HepG2 (cell line): ENCODE measurements around the gene BFAR. TPM values are rescaled to one million over a fixed set of nuclear protein-coding genes. Genes with fewer than 3 reads are reported as not detected.

Experiments used
- ATAC-seq: fragments of 200-7000 bp; cut with Tn5 transposase; 3 replicates; pipeline ENCODE4 v1.9.1; 2020; ENCODE audit warnings: mild to moderate bottlenecking, moderate library complexity
- BruUV-seq: library from RNA; stranded (reverse); fragments of 400-500 nt; replicated peaks from 2 replicates; lab custom pipeline; 2021; lab: Mats Ljungman, UMichigan
- CTCF ChIA-PET: fragments of 300-600 bp; formaldehyde crosslinking; extraction: SDS; loops from one replicate; lab custom pipeline; 2021; ENCODE audit warnings: low total read pairs, inconsistent platforms, low intra/inter-chr PET ratio; lab: Yijun Ruan, JAX
- POLR2A ChIA-PET: fragments of 350-600 bp; sonication (Branson Sonifier 250); formaldehyde crosslinking; loops from one replicate; lab custom pipeline; 2020; ENCODE audit warnings: antibody characterized with exemption, inconsistent platforms; lab: Yijun Ruan, JAX
- DNase-seq: peaks from one replicate; pipeline ENCODE4 v3.0.0-alpha.2; 2015; ENCODE audit warnings: low spot score
- FAIRE-seq: peaks from 3 replicates; lab custom pipeline; 2011; peaks lifted over from hg19 to GRCh38; lab: Jason Lieb, UNC
- H2AFZ ChIP-seq: one replicate; pipeline ENCODE4 v1.6.1; 2011; ENCODE audit warnings: low read length, inconsistent platforms
- H3K27ac ChIP-seq: fragments of 300-600 bp; 3 replicates; pipeline ENCODE4 v1.8.0; 2011; ENCODE audit warnings: mixed run types, mild to moderate bottlenecking, mixed read lengths, low read length, inconsistent platforms; ENCODE audit not compliant: insufficient read depth; ENCODE audit errors: extremely low read length
- H3K27me3 ChIP-seq, 2 experiments: fragments of 200-600 bp in 1 of 2; 2 replicates in 1 of 2; 3 replicates in 1 of 2; pipeline versions ENCODE4 v1.6.0 to v1.8.0; 2011; ENCODE audit warnings: low read length in 2 of 2, mild to moderate bottlenecking in 2 of 2, moderate library complexity in 2 of 2, inconsistent platforms in 1 of 2; ENCODE audit not compliant: insufficient read depth in 2 of 2, control insufficient read depth in 1 of 2
- H3K36me3 ChIP-seq, 2 experiments: fragments of 200-600 bp in 1 of 2; replicated peaks in 1 of 2; 2 replicates in 1 of 2; 3 replicates in 1 of 2; pipeline versions ENCODE4 v1.5.1 to v1.8.0; 2011; ENCODE audit warnings: low read length in 2 of 2, inconsistent platforms in 1 of 2; ENCODE audit not compliant: insufficient read depth in 2 of 2, control insufficient read depth in 1 of 2
- H3K4me1 ChIP-seq: 2 replicates; pipeline ENCODE4 v1.5.1; 2012; ENCODE audit warnings: low read length, inconsistent platforms; ENCODE audit not compliant: insufficient read depth
- H3K4me2 ChIP-seq: 2 replicates; pipeline ENCODE4 v1.6.0; 2011; ENCODE audit warnings: low read depth, low read length, inconsistent platforms
- H3K4me3 ChIP-seq, 3 experiments: fragments of 200-600 bp in 1 of 3; sonication (generic), shearing (Covaris generic) in 1 of 3; replicated peaks in 1 of 3; 2 replicates each; pipeline ENCODE4 v1.5.1; 2011 to 2016; ENCODE audit warnings: low read length in 3 of 3, inconsistent platforms in 2 of 3, low read depth in 2 of 3, mild to moderate bottlenecking in 2 of 3, control low read depth in 1 of 3, mixed read lengths in 1 of 3; ENCODE audit not compliant: insufficient read depth in 1 of 3
- H3K79me2 ChIP-seq: one replicate; pipeline ENCODE4 v1.6.1; 2011; ENCODE audit warnings: low read length, inconsistent platforms; ENCODE audit not compliant: insufficient read depth
- H3K9ac ChIP-seq: 2 replicates; pipeline ENCODE4 v1.6.0; 2011; ENCODE audit warnings: mild to moderate bottlenecking, low read depth, low read length, inconsistent platforms; ENCODE audit not compliant: insufficient read depth
- H3K9me3 ChIP-seq: 2 replicates; pipeline ENCODE4 v1.5.1; 2012; ENCODE audit warnings: mild to moderate bottlenecking, low read length
- H4K20me1 ChIP-seq: 2 replicates; pipeline ENCODE4 v1.6.0; 2011; ENCODE audit warnings: inconsistent platforms, mild to moderate bottlenecking, low read length, moderate library complexity; ENCODE audit not compliant: insufficient read depth
- AGO2 ChIP-seq: fragments of 200-400 bp; formaldehyde crosslinking; optimal IDR thresholded peaks from 2 replicates; pipeline ENCODE3; 2017; ENCODE audit warnings: mild to moderate bottlenecking, low read depth, low read length, moderate library complexity
- ETV6 ChIP-seq: sonication (generic); formaldehyde crosslinking; conservative IDR thresholded peaks from 2 replicates; pipeline ENCODE4 v1.4.0; 2020; ENCODE audit warnings: missing genetic modification reagents
- MYNN ChIP-seq: sonication (generic); formaldehyde crosslinking; IDR thresholded peaks from 2 replicates; pipeline ENCODE4 v1.4.0; 2020; ENCODE audit warnings: mild to moderate bottlenecking, low read depth, missing genetic modification reagents
- POLR2A ChIP-seq, 2 experiments: IDR thresholded peaks; 2 replicates each; pipeline ENCODE4 v1.6.1; 2011; ENCODE audit warnings: low read depth in 2 of 2, low read length in 2 of 2, mild to moderate bottlenecking in 1 of 2, moderate library complexity in 1 of 2; ENCODE audit not compliant: insufficient read depth in 1 of 2
- PRPF4 ChIP-seq: fragments of 200-400 bp; formaldehyde crosslinking; IDR thresholded peaks from 2 replicates; pipeline ENCODE4 v1.6.1; 2016; ENCODE audit warnings: low read length, low read depth; ENCODE audit not compliant: poor library complexity, severe bottlenecking
- SETDB1 ChIP-seq: sonication (generic); formaldehyde crosslinking; IDR thresholded peaks from 2 replicates; pipeline ENCODE4 v1.5.1; 2020; ENCODE audit warnings: missing genetic modification reagents, mild to moderate bottlenecking, borderline replicate concordance
- ZNF143 ChIP-seq: sonication (generic); formaldehyde crosslinking; IDR thresholded peaks from 2 replicates; pipeline ENCODE4 v1.4.0; 2020; ENCODE audit warnings: missing genetic modification reagents
- ZSCAN12 ChIP-seq: sonication (generic); formaldehyde crosslinking; IDR thresholded peaks from 2 replicates; pipeline ENCODE4 v1.9.0; 2021; ENCODE audit warnings: mild to moderate bottlenecking, missing genetic modification reagents
- ZZZ3 ChIP-seq: sonication (generic); formaldehyde crosslinking; IDR thresholded peaks from 2 replicates; pipeline ENCODE4 v1.4.0; 2020; ENCODE audit warnings: missing genetic modification reagents, mild to moderate bottlenecking, borderline replicate concordance
- WGBS: methylation state at CpG from one replicate; pipeline ENCODE4 v1.1.6; 2017; ENCODE audit warnings: low lambda C conversion rate; 5-methylcytosine and 5-hydroxymethylcytosine counted together
- in situ Hi-C: cut with HindIII; loops from 2 replicates; pipeline ENCODE4 v1.10.0; 2017; ENCODE audit warnings: low pct_unique_long_range_greater_than_20kb; ENCODE audit not compliant: extremely low pct_ligation_motif_present
- intact Hi-C: fragments of 100-400 bp; cut with micrococcal nuclease; formaldehyde crosslinking; loops from one replicate; pipeline ENCODE4 v1.10.0; 2022; ENCODE audit not compliant: unreplicated experiment
- polyA plus RNA-seq, 8 experiments: library from polyadenylated mRNA; depleted of rRNA in 3 of 8; stranded (reverse) in 7 of 8; unstranded in 1 of 8; fragments of >200 nt; fragmentation: Illumina TruSeq in 4 of 8; extraction: Trizol in 4 of 8; gene quantifications; 2 replicates each; pipeline versions ENCODE4 v1.2.1 to v1.2.3, GENCODE V29; 2011 to 2016; ENCODE audit warnings: low read depth in 4 of 8, missing spikeins in 1 of 8, mixed read lengths in 1 of 8; ENCODE audit not compliant: insufficient read depth in 1 of 8
- total RNA-seq, 5 experiments: library from RNA; depleted of rRNA; stranded (reverse); fragments of >200 nt; fragmentation: Illumina TruSeq; extraction: Trizol; gene quantifications; 2 replicates each; pipeline ENCODE4 v1.2.3, GENCODE V29; 2016; ENCODE audit warnings: low read depth in 1 of 5

BFAR gene
- total and polyA plus RNA-seq, 2 of the 13 experiments (the other 11 are each of a cell fraction or from before 2014, with no cell fraction given), result 96.9 to 120 TPM

DNA sequence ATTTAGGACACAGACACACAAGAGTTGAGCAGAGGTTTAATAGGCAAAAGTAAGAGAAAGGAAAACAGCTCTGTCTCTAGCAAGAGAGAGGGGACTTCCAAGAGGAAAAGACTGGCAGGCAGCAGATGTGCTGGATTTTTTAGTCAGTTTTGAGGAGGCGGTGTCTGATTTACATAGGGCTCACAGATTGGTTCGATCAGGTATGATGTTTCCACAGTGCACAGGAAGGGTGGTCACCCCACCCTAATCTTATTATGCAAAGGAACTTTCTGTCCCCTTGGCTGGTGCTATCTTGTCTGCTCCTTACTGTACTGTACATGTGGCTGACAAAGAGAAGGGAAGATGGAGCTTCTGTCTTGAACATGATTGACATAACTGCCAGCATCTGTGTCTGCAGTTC is 25.3 kb downstream of the BFAR start:
- WGBS, result 96% methylated on average over 2 of the region's 2 CpGs
- CTCF ChIA-PET, result no interaction called here

DNA sequence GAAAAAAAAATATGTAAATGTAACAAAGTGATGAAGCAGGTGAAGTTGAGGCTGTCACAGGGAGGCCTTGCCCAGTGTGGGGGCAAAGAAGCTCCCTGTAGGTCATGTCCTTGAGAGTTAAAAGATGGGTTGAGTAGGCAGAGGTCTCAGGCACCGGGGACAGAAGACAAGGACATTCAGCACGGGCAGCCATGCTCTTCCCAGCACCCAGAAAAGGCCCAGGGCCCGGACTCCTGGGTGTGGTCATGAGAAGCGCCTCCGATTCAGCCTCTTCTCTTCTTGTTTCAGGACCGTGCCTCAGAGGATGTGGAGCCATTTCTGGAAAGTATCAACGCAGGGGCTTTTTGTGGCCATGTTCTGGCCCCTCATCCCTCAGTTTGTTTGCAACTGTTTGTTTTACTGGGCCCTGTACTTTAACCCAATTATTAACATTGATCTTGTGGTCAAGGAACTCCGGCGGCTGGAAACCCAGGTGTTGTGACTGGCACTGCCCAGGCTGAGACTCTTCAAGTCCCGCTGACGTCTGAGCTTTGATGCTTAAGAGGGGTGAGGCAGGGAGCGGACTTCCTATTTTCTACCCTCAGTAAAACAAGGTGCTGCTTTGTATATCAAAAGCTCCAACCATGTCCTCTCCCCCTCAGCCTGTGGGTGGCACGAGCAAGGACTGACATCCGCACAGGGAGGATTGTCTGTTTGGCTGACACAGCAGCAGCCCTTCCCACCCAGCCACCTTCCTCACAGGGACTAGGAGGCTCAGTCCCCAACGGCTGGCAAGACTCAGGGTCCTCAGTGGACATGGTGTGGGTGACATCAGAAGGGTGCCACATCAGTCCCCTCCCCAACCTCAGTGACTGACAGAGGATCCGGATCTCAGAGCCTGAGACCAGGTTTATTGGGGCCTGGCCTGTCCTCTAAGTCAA is 34.9 kb downstream of the BFAR start:
- no peak overlapping the region; the same call in 1 of the 2 replicates for H3K9ac ChIP-seq
- TF ChIP-seq POLR2A (IDR thresholded peaks at IDR 0.05; ENCODE audit: insufficient read depth in 1 of 2, low read depth in 2 of 2, low read length in 2 of 2) (0 out of 4 replicates have a peak, but pooled peaks of 1 of the 2 experiments have one; percentile 19), ZZZ3 (CRISPR knock-in tag) (no peak)
- no TSS peak for BruUV-seq
- in situ Hi-C loops, result no loop called here
- POLR2A ChIA-PET, result no interaction called here
- H3K27me3 ChIP-seq, result no peaks in the 10 kb centered on the region
- H3K9me3 ChIP-seq, result no peaks in the 10 kb centered on the region
- H3K79me2 ChIP-seq, result no peaks in the 10 kb centered on the region
- H2AFZ ChIP-seq, result no peak overlapping the region
- DNase-seq, result no peak
- FAIRE-seq, result no peak
- CTCF ChIA-PET, result no interaction called here
- peak; percentile 19; the same call in 1 of the 3 replicates for ATAC-seq
- H3K27ac ChIP-seq, result no peak overlapping the region
- no peak overlapping the region for H3K4me3 ChIP-seq
- peaks cover 26 to 56% of the 10 kb centered on the region in 2 experiments for H3K36me3 ChIP-seq
- intact Hi-C loops, result no loop called here
- WGBS, result 90% methylated on average over 16 of the region's 16 CpGs
- no peaks in the 10 kb centered on the region for H4K20me1 ChIP-seq
- no peak overlapping the region for H3K4me2 ChIP-seq
- peaks cover 11% of the 10 kb centered on the region for H3K4me1 ChIP-seq

More for the DNA sequence above, 25.3 kb downstream of the BFAR start:
- Histone ChIP-seq H3K4me3 (no peak overlapping the region), H3K27ac (no peak overlapping the region), H3K79me2 (no peaks in the 10 kb centered on the region), H3K9ac (no peak overlapping the region), H2AFZ (no peak overlapping the region), H3K36me3 (peaks cover 28 to 69% of the 10 kb centered on the region in 2 experiments), H3K4me1 (peaks cover 21% of the 10 kb centered on the region), H3K4me2 (no peak overlapping the region), H3K9me3 (no peaks in the 10 kb centered on the region), H4K20me1 (no peaks in the 10 kb centered on the region), H3K27me3 (no peaks in the 10 kb centered on the region)
- no peak for ATAC-seq
- POLR2A ChIA-PET, result interaction anchor here (1.5 kb wide), 1 partner anchor 24 kb away, joined by 3 read pairs; no protein-coding TSS in a partner anchor
- FAIRE-seq, result no peak
- DNase-seq, result no peak
- in situ Hi-C loops, result no loop called here
- BruUV-seq, result no TSS peak
- intact Hi-C loops, result no loop called here
- TF ChIP-seq AGO2 (no peak), MYNN (CRISPR knock-in tag) (no peak), SETDB1 (CRISPR knock-in tag) (no peak), PRPF4 (no peak), ETV6 (CRISPR knock-in tag) (no peak), ZSCAN12 (CRISPR knock-in tag) (no peak), ZNF143 (CRISPR knock-in tag) (no peak)
